K562 (cell line): ENCODE measurements around the gene KLHL20. TPM values are rescaled to one million over a fixed set of nuclear protein-coding genes. Genes with fewer than 3 reads are reported as not detected.

Experiments
- CBX3 ChIP-seq, 2 experiments: IDR thresholded peaks; 1 replicate in 1 of 2; 2 replicates in 1 of 2; pipeline ENCODE4 v1.6.1; 2012; ENCODE audit warnings: inconsistent platforms in 2 of 2, low read length in 2 of 2, borderline replicate concordance in 1 of 2, control low read depth in 1 of 2
- HDAC6 ChIP-seq: IDR thresholded peaks from 2 replicates; pipeline ENCODE4 v1.6.1; 2012; ENCODE audit warnings: low read depth, mild to moderate bottlenecking, control low read depth, inconsistent platforms, low read length, moderate library complexity
- NCOA2 ChIP-seq, 2 experiments: fragments of 450-650 bp; IDR thresholded peaks; 2 replicates each; pipeline ENCODE4 v1.6.1; 2018; ENCODE audit warnings: mild to moderate bottlenecking in 2 of 2, moderate library complexity in 1 of 2; ENCODE audit not compliant: partially characterized antibody in 2 of 2
- POLR3G ChIP-seq: IDR thresholded peaks from 2 replicates; pipeline ENCODE4 v1.6.1; 2011; ENCODE audit not compliant: insufficient read length, insufficient replicate concordance; ENCODE audit errors: extremely low read depth
- POU5F1 ChIP-seq: fragments of 150-350 bp; IDR thresholded peaks from 2 replicates; pipeline ENCODE4 v1.6.1; 2014; ENCODE audit warnings: borderline replicate concordance, low read length, low read depth, mild to moderate bottlenecking; ENCODE audit not compliant: partially characterized antibody
- PRPF4 ChIP-seq: fragments of 200-400 bp; formaldehyde crosslinking; IDR thresholded peaks from one replicate; pipeline ENCODE4 v1.6.1; 2017; ENCODE audit warnings: low read length, low read depth, mild to moderate bottlenecking; ENCODE audit not compliant: insufficient read depth, poor library complexity, severe bottlenecking
- RHOXF2B ChIP-seq: fragments of 250-450 bp; sonication (Bioruptor Pico); conservative IDR thresholded peaks from 2 replicates; pipeline ENCODE4 v1.5.1; 2021
- SLC30A9 ChIP-seq: fragments of 250-450 bp; sonication (Bioruptor Pico); IDR thresholded peaks from 2 replicates; pipeline ENCODE4 v1.8.0; 2022; ENCODE audit warnings: mild to moderate bottlenecking, moderate library complexity
- SMARCC2 ChIP-seq: fragments of 450-650 bp; IDR thresholded peaks from 2 replicates; pipeline ENCODE4 v1.6.1; 2017; ENCODE audit warnings: antibody characterized with exemption, moderate library complexity, mild to moderate bottlenecking, low read depth
- ZNF551 ChIP-seq: fragments of 250-450 bp; sonication (Bioruptor Pico); IDR thresholded peaks from 2 replicates; pipeline ENCODE4 v1.5.0; 2021; ENCODE audit warnings: mild to moderate bottlenecking, moderate library complexity
- polyA plus RNA-seq, 8 experiments: library from polyadenylated mRNA; depleted of rRNA in 4 of 8; stranded (reverse) in 5 of 8; unstranded in 3 of 8; fragments of >200 nt; fragmentation: Nextera tagmentation in 2 of 8; fragmentation: Illumina TruSeq in 1 of 8; extraction: Ambion mirVana in 2 of 8; extraction: Trizol in 1 of 8; gene quantifications; 2 replicates each; pipeline versions ENCODE4 v1.2.1 to v1.2.3, GENCODE V29; 2011 to 2014; ENCODE audit warnings: inconsistent platforms in 1 of 8, missing spikeins in 1 of 8
- total RNA-seq, 7 experiments: library from RNA; depleted of rRNA in 6 of 7; stranded (reverse); fragments of >200 nt in 6 of 7; fragmentation: Illumina TruSeq in 2 of 7; extraction: Trizol in 2 of 7; gene quantifications; 2 replicates each; pipeline versions ENCODE4 v1.2.1 to v1.2.3, GENCODE V29; 2011 to 2021; ENCODE audit warnings: low replicate concordance in 1 of 7
- TF ChIP-seq, protein P1 (sequence below): fragments of 250-450 bp; sonication (Bioruptor Pico); IDR thresholded peaks from 2 replicates; pipeline ENCODE4 v1.5.0; 2022; ENCODE audit warnings: mild to moderate bottlenecking
- TF ChIP-seq, protein P2 (sequence below): fragments of 200-400 bp; formaldehyde crosslinking; IDR thresholded peaks from 2 replicates; pipeline ENCODE4 v1.6.1; 2017; ENCODE audit warnings: mild to moderate bottlenecking, low read depth, low read length, moderate library complexity
- TF ChIP-seq, protein P3 (sequence below): sonication (generic); formaldehyde crosslinking; IDR thresholded peaks from 2 replicates; pipeline ENCODE4 v1.8.1; 2023; ENCODE audit warnings: mild to moderate bottlenecking, missing genetic modification reagents
- TF ChIP-seq, protein P4 (sequence below): fragments of 250-450 bp; sonication (Bioruptor Pico); IDR thresholded peaks from 2 replicates; pipeline ENCODE4 v1.5.0; 2021

KLHL20 gene
- total and polyA plus RNA-seq, 9 of the 15 experiments (the other 6 are each of a cell fraction or from before 2014, with no cell fraction given) = 8.9 to 23.2 (median 16.8) TPM

DNA sequence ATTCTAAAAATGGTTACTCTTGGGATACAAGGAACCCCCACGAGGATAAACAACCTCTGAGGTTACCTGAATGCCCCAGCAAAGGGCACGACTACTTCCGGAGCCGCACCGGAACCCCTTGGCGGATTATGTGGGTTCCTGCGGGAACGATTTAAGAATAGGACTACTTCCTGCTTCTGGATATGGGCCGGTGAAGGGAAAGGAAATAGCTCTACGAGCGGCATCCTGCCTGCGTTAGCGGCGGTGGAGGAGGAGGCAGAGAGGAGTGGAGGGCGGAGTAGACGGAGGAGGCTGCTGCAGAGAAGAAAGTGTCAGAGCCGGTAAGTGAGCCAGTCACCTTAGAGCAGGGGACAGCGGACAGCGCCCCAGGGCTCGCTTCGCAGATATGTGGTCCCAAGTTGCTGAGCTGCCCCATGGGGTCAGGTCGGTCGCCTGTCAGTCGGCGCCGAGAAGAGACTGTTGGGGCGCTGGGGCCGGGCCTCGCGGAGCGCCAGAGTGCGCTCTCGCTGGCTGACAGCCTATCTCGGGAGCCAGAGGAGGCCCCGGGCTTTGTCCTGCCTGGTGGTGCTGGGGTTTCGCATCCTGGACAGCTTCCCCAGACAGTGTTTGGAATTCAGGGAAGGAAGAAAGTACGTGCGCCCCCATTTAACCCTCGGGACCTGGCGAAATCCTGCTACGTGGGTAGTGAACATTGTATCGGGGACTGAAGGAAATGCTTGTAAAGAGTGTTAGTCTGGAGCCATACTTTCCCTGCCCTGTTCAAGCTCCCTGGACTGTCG lies at the start of gene KLHL20 (continued):
- TF ChIP-seq HDAC6 (no peak), PRPF4 (no peak), SLC30A9 (CRISPR knock-in tag) (no peak), POLR3G (no peak), POU5F1 (no peak), SMARCC2 (peak; percentile 33; the same call in 1 of the 2 replicates), CBX3 (IDR thresholded peaks at IDR 0.05; ENCODE audit: borderline replicate concordance in 1 of 2, low read length in 2 of 2) (peak in 1 of 2 experiments; percentile 96; a peak in 2 of 3 replicates), ZNF551 (no peak), NCOA2 (IDR thresholded peaks at IDR 0.05; ENCODE audit: partially characterized antibody in 2 of 2) (no peak), RHOXF2B (CRISPR knock-in tag) (no peak)
- TF ChIP-seq, protein P1, sequence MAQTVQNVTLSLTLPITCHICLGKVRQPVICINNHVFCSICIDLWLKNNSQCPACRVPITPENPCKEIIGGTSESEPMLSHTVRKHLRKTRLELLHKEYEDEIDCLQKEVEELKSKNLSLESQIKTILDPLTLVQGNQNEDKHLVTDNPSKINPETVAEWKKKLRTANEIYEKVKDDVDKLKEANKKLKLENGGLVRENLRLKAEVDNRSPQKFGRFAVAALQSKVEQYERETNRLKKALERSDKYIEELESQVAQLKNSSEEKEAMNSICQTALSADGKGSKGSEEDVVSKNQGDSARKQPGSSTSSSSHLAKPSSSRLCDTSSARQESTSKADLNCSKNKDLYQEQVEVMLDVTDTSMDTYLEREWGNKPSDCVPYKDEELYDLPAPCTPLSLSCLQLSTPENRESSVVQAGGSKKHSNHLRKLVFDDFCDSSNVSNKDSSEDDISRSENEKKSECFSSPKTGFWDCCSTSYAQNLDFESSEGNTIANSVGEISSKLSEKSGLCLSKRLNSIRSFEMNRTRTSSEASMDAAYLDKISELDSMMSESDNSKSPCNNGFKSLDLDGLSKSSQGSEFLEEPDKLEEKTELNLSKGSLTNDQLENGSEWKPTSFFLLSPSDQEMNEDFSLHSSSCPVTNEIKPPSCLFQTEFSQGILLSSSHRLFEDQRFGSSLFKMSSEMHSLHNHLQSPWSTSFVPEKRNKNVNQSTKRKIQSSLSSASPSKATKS (CRISPR knock-in tag) = no peak
- TF ChIP-seq, protein P2, sequence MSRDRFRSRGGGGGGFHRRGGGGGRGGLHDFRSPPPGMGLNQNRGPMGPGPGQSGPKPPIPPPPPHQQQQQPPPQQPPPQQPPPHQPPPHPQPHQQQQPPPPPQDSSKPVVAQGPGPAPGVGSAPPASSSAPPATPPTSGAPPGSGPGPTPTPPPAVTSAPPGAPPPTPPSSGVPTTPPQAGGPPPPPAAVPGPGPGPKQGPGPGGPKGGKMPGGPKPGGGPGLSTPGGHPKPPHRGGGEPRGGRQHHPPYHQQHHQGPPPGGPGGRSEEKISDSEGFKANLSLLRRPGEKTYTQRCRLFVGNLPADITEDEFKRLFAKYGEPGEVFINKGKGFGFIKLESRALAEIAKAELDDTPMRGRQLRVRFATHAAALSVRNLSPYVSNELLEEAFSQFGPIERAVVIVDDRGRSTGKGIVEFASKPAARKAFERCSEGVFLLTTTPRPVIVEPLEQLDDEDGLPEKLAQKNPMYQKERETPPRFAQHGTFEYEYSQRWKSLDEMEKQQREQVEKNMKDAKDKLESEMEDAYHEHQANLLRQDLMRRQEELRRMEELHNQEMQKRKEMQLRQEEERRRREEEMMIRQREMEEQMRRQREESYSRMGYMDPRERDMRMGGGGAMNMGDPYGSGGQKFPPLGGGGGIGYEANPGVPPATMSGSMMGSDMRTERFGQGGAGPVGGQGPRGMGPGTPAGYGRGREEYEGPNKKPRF = no peak
- TF ChIP-seq, protein P3, sequence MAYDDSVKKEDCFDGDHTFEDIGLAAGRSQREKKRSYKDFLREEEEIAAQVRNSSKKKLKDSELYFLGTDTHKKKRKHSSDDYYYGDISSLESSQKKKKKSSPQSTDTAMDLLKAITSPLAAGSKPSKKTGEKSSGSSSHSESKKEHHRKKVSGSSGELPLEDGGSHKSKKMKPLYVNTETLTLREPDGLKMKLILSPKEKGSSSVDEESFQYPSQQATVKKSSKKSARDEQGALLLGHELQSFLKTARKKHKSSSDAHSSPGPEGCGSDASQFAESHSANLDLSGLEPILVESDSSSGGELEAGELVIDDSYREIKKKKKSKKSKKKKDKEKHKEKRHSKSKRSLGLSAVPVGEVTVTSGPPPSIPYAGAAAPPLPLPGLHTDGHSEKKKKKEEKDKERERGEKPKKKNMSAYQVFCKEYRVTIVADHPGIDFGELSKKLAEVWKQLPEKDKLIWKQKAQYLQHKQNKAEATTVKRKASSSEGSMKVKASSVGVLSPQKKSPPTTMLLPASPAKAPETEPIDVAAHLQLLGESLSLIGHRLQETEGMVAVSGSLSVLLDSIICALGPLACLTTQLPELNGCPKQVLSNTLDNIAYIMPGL (CRISPR knock-in tag) = no peak
- TF ChIP-seq, protein P4, sequence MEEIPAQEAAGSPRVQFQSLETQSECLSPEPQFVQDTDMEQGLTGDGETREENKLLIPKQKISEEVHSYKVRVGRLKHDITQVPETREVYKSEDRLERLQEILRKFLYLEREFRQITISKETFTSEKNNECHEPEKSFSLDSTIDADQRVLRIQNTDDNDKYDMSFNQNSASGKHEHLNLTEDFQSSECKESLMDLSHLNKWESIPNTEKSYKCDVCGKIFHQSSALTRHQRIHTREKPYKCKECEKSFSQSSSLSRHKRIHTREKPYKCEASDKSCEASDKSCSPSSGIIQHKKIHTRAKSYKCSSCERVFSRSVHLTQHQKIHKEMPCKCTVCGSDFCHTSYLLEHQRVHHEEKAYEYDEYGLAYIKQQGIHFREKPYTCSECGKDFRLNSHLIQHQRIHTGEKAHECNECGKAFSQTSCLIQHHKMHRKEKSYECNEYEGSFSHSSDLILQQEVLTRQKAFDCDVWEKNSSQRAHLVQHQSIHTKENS = no peak; the same call in 1 of the 2 replicates
